Fibroblast of lung (primary cell): ENCODE data around the gene NOL12.

Experiments used
- CTCF ChIP-seq, 2 donors: IDR thresholded peaks in 1 of 2; conservative IDR thresholded peaks in 1 of 2; 1 replicate in 1 of 2; 2 replicates in 1 of 2; pipeline ENCODE4 v1.5.1; 2011 to 2012; ENCODE audit warnings: low read length in 2 of 2, control low read depth in 1 of 2, inconsistent platforms in 1 of 2, low read depth in 1 of 2, mild to moderate bottlenecking in 1 of 2
- EZH2 ChIP-seq: IDR thresholded peaks from 2 replicates; pipeline ENCODE4 v1.5.1; 2012; ENCODE audit warnings: low read length, control low read depth, mild to moderate bottlenecking; ENCODE audit errors: missing control alignments

GRCh38 chr22:37647928-37648327 lies 38.2 kb upstream of the NOL12 start:
- TF ChIP-seq CTCF (conservative IDR thresholded peaks at IDR 0.05 in 1 of 2, IDR thresholded peaks at IDR 0.05 in 1 of 2; ENCODE audit: low read depth in 1 of 2, low read length in 2 of 2) (no peak), EZH2 (no peak)
